ENCODE results near the gene CALD1. TPM values are rescaled to one million over a fixed set of nuclear protein-coding genes. Genes with fewer than 3 reads are reported as not detected.

The CALD1 gene
- total RNA-seq, 1 donor from 2014 or later = 352 TPM

- H3K4me3 ChIP-seq = no peak overlapping the region
- H3K27me3 ChIP-seq = no peaks in the 10 kb centered on the region
- H3K36me3 ChIP-seq = peaks cover 5 to 13% of the 10 kb centered on the region in 2 donors
- peak overlapping the region; percentile 76 to 79 for H3K27ac ChIP-seq
- peaks cover 24 to 78% of the 10 kb centered on the region in 2 donors for H3K4me1 ChIP-seq
- intact Hi-C loops (cut with DNase I) = no loop called here
- DNase-seq (ENCODE audit: low spot score in 2 of 2) = no peak
- H3K9me3 ChIP-seq = no peaks in the 10 kb centered on the region
- TF ChIP-seq, protein P1, sequence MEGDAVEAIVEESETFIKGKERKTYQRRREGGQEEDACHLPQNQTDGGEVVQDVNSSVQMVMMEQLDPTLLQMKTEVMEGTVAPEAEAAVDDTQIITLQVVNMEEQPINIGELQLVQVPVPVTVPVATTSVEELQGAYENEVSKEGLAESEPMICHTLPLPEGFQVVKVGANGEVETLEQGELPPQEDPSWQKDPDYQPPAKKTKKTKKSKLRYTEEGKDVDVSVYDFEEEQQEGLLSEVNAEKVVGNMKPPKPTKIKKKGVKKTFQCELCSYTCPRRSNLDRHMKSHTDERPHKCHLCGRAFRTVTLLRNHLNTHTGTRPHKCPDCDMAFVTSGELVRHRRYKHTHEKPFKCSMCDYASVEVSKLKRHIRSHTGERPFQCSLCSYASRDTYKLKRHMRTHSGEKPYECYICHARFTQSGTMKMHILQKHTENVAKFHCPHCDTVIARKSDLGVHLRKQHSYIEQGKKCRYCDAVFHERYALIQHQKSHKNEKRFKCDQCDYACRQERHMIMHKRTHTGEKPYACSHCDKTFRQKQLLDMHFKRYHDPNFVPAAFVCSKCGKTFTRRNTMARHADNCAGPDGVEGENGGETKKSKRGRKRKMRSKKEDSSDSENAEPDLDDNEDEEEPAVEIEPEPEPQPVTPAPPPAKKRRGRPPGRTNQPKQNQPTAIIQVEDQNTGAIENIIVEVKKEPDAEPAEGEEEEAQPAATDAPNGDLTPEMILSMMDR (IDR thresholded peaks at IDR 0.05) = no peak
These were observed 32.3 kb downstream of the CALD1 start for GRCh38 chr7:134811765-134812164.

DNA sequence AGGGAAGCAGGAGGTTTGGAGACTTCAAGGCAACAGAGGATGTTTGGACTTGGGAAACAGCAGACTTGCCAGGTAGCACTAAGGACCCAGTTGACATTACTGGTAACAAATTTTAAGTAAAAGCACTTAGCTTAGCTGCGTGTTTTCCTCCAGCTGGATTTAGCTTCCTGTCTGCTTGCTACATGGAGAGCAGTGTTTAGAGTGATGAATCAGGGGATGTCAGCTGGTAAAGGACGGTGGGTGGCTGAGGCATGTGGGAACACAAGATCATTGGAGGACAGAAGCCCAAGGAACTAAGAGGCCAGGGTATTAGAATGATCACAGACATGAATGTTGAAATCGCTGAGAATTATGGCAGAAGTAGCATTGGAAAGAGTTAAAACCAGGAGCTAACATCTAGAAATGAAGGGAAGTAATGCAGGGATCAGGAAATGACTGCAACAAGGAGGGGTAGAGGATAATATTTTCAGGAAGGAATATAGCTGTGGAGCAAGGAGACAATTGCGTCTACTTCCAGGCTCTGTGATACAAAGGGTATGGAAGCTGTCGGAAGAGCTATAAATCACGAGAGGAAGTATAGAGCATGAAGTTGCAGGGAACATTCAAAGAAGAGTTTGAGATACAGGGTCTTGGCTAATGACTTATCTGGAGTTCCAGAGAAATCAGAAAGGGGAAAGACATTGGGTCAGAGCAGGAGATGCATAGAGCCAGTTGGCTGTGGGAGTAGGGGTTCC, 34.4 kb downstream of the CALD1 start:
- intact Hi-C loops (cut with DNase I) = no loop called here
- TF ChIP-seq, protein P1 (IDR thresholded peaks at IDR 0.05) = no peak
- Histone ChIP-seq H3K4me1 (peaks cover 15 to 71% of the 10 kb centered on the region in 2 donors), H3K9me3 (no peaks in the 10 kb centered on the region), H3K27ac (peak overlapping the region; percentile 76 to 79), H3K36me3 (peaks cover 0 to 14% of the 10 kb centered on the region in 2 donors), H3K4me3 (no peak overlapping the region), H3K27me3 (no peaks in the 10 kb centered on the region)
- no peak for DNase-seq (ENCODE audit: low spot score in 2 of 2)

DNA sequence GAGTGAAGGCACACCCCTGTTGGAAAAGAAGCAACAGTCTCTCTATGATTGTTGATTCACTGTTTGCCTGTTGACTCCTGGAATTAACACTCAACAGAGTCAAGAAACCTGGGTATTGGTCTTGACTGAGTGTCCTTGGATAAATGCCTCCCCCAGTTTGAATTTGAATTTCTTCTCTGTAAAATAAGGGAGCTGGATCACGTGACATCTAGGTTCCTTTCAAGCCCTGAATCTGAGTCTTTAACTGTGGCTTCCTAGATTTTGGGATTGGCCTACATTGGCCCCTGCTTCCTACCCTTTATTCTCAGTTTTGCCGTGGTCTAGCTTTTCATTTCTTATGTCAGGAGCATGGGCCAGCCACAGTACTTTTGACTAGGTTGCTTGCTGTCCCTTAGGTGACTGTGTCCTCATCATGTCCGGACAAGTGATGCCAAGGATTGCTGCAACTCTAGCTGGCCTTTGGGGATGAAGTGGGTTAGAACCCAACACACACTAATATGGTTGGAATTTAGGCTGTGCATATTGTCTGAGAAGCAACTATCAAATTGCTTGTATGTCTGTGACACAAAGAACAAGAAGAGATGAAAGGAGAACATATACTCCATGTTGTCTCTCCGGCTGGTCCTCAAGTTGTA, 35.4 kb downstream of the CALD1 start:
- no peak for DNase-seq (ENCODE audit: low spot score in 2 of 2)
- Histone ChIP-seq H3K4me1 (peaks cover 11 to 69% of the 10 kb centered on the region in 2 donors), H3K36me3 (peaks cover 0 to 21% of the 10 kb centered on the region in 2 donors), H3K9me3 (no peaks in the 10 kb centered on the region), H3K27me3 (no peaks in the 10 kb centered on the region), H3K27ac (peak overlapping the region; percentile 76 to 79), H3K4me3 (no peak overlapping the region)
- TF ChIP-seq, protein P1 (IDR thresholded peaks at IDR 0.05) = no peak
- intact Hi-C loops (cut with DNase I) = no loop called here

GRCh38 chr7:134818613-134819345, 39.3 kb downstream of the CALD1 start:
- intact Hi-C loops (cut with DNase I) = no loop called here
- H3K36me3 ChIP-seq = peaks cover 0 to 14% of the 10 kb centered on the region in 2 donors
- no peaks in the 10 kb centered on the region for H3K9me3 ChIP-seq
- no peaks in the 10 kb centered on the region for H3K27me3 ChIP-seq
- no peak for DNase-seq (ENCODE audit: low spot score in 2 of 2)
- H3K4me1 ChIP-seq = peaks cover 0 to 53% of the 10 kb centered on the region in 2 donors
- H3K4me3 ChIP-seq = no peak overlapping the region
- TF ChIP-seq, protein P1 (IDR thresholded peaks at IDR 0.05) = no peak
- H3K27ac ChIP-seq = peak overlapping the region; percentile 73 to 76

- Histone ChIP-seq H3K27ac (peak overlapping the region; percentile 73 to 76), H3K4me3 (no peak overlapping the region), H3K27me3 (no peaks in the 10 kb centered on the region), H3K36me3 (peaks cover 0 to 14% of the 10 kb centered on the region in 2 donors), H3K9me3 (no peaks in the 10 kb centered on the region), H3K4me1 (peaks cover 0 to 53% of the 10 kb centered on the region in 2 donors)
- no peak for DNase-seq (ENCODE audit: low spot score in 2 of 2)
- intact Hi-C loops (cut with DNase I) = no loop called here
- TF ChIP-seq, protein P1 (IDR thresholded peaks at IDR 0.05) = no peak
These were observed 40.0 kb downstream of the CALD1 start for GRCh38 chr7:134819401-134819800.
